Mesenchymal stem cell (in vitro differentiated cells and primary cell): ENCODE results near the gene WBP11.

Experiments used
- DNase-seq: peaks from one replicate; pipeline ENCODE4 v3.0.0-alpha.2; 2013
- H2AFZ ChIP-seq: one replicate; pipeline ENCODE4 v1.6.1; 2013; ENCODE audit warnings: low read depth, mild to moderate bottlenecking, control low read depth, inconsistent platforms, low read length, moderate library complexity
- H2AK5ac ChIP-seq: 2 replicates; pipeline ENCODE4 v1.6.1; 2013; ENCODE audit warnings: low read length, moderate library complexity, mild to moderate bottlenecking, inconsistent platforms; ENCODE audit not compliant: severe bottlenecking
- H2BK120ac ChIP-seq: one replicate; pipeline ENCODE4 v1.6.1; 2013; ENCODE audit warnings: low read depth, mild to moderate bottlenecking, inconsistent platforms, low read length, moderate library complexity
- H2BK12ac ChIP-seq, 2 experiments: one replicate each; pipeline ENCODE4 v1.6.1; 2013; ENCODE audit warnings: inconsistent platforms in 2 of 2, low read length in 2 of 2, mild to moderate bottlenecking in 2 of 2, moderate library complexity in 2 of 2, control low read depth in 1 of 2
- H2BK15ac ChIP-seq: one replicate; pipeline ENCODE4 v1.6.1; 2013; ENCODE audit warnings: mild to moderate bottlenecking, low read depth, inconsistent platforms; ENCODE audit not compliant: poor library complexity, severe bottlenecking
- H2BK5ac ChIP-seq: 2 replicates; pipeline ENCODE4 v1.6.1; 2013; ENCODE audit warnings: low read depth, mild to moderate bottlenecking, low read length, control low read depth, inconsistent platforms; ENCODE audit not compliant: poor library complexity, severe bottlenecking
- H3K14ac ChIP-seq, 2 experiments: one replicate each; pipeline ENCODE4 v1.6.1; 2013; ENCODE audit warnings: inconsistent platforms in 2 of 2, low read length in 2 of 2, control low read depth in 1 of 2, mild to moderate bottlenecking in 1 of 2, moderate library complexity in 1 of 2
- H3K18ac ChIP-seq, 2 experiments: one replicate each; pipeline ENCODE4 v1.6.1; 2013; ENCODE audit warnings: inconsistent platforms in 2 of 2, low read length in 2 of 2, control low read depth in 1 of 2, low read depth in 1 of 2, mild to moderate bottlenecking in 1 of 2
- H3K23ac ChIP-seq, 2 experiments: one replicate each; pipeline ENCODE4 v1.6.1; 2013; ENCODE audit warnings: inconsistent platforms in 2 of 2, low read length in 2 of 2, mild to moderate bottlenecking in 2 of 2, moderate library complexity in 2 of 2, control low read depth in 1 of 2
- H3K27ac ChIP-seq: 2 replicates; pipeline ENCODE4 v1.5.1; 2013; ENCODE audit warnings: mild to moderate bottlenecking, moderate library complexity, low read length, control low read depth, inconsistent platforms; ENCODE audit not compliant: poor library complexity, severe bottlenecking
- H3K27me3 ChIP-seq, 2 experiments: 2 replicates each; pipeline versions ENCODE4 v1.6.1 to v1.7.0; 2013; ENCODE audit warnings: low read length in 2 of 2, mild to moderate bottlenecking in 2 of 2, moderate library complexity in 2 of 2, control low read depth in 1 of 2, inconsistent platforms in 1 of 2; ENCODE audit not compliant: control insufficient read depth in 1 of 2, insufficient read depth in 1 of 2
- H3K36me3 ChIP-seq, 2 experiments: 2 replicates each; pipeline versions ENCODE4 v1.6.1 to v1.7.0; 2013; ENCODE audit warnings: low read length in 2 of 2, control low read depth in 1 of 2, inconsistent platforms in 1 of 2, low read depth in 1 of 2, mild to moderate bottlenecking in 1 of 2; ENCODE audit not compliant: insufficient read depth in 2 of 2, control insufficient read depth in 1 of 2
- H3K4ac ChIP-seq, 2 experiments: one replicate each; pipeline ENCODE4 v1.6.1; 2013; ENCODE audit warnings: inconsistent platforms in 2 of 2, low read length in 2 of 2, mild to moderate bottlenecking in 2 of 2, moderate library complexity in 2 of 2, control low read depth in 1 of 2, low read depth in 1 of 2
- H3K4me1 ChIP-seq: 2 replicates; pipeline ENCODE4 v1.6.1; 2013; ENCODE audit warnings: low read depth, low read length, control low read depth; ENCODE audit not compliant: control insufficient read depth, insufficient read depth
- H3K4me2 ChIP-seq: 2 replicates; pipeline ENCODE4 v1.6.1; 2013; ENCODE audit warnings: low read length, mild to moderate bottlenecking, inconsistent platforms; ENCODE audit not compliant: poor library complexity, severe bottlenecking
- H3K4me3 ChIP-seq, 2 experiments: 2 replicates each; pipeline versions ENCODE4 v1.5.1 to v1.7.0; 2013; ENCODE audit warnings: low read length in 2 of 2, mild to moderate bottlenecking in 2 of 2, control low read depth in 1 of 2, low read depth in 1 of 2; ENCODE audit not compliant: insufficient read depth in 1 of 2
- H3K79me1 ChIP-seq: replicated peaks from 2 replicates; pipeline ENCODE4 v1.6.1; 2013; ENCODE audit warnings: mild to moderate bottlenecking, control low read depth, low read length, inconsistent platforms; ENCODE audit not compliant: poor library complexity, severe bottlenecking
- H3K9ac ChIP-seq: 2 replicates; pipeline ENCODE4 v1.7.0; 2013; ENCODE audit warnings: mild to moderate bottlenecking, low read length, moderate library complexity
- H3K9me3 ChIP-seq: 2 replicates; pipeline ENCODE4 v1.7.0; 2013; ENCODE audit warnings: mild to moderate bottlenecking, low read length; ENCODE audit not compliant: control insufficient read depth
- H4K8ac ChIP-seq: one replicate; pipeline ENCODE4 v1.6.1; 2013; ENCODE audit warnings: inconsistent platforms, mild to moderate bottlenecking, low read length, moderate library complexity
- H4K91ac ChIP-seq: one replicate; pipeline ENCODE4 v1.6.1; 2013; ENCODE audit warnings: mild to moderate bottlenecking, low read length, inconsistent platforms
- WGBS: methylation state at CpG from one replicate; pipeline ENCODE4 v1.1.7; 2013; ENCODE audit warnings: mixed read lengths; 5-methylcytosine and 5-hydroxymethylcytosine counted together

The WBP11 gene

DNA sequence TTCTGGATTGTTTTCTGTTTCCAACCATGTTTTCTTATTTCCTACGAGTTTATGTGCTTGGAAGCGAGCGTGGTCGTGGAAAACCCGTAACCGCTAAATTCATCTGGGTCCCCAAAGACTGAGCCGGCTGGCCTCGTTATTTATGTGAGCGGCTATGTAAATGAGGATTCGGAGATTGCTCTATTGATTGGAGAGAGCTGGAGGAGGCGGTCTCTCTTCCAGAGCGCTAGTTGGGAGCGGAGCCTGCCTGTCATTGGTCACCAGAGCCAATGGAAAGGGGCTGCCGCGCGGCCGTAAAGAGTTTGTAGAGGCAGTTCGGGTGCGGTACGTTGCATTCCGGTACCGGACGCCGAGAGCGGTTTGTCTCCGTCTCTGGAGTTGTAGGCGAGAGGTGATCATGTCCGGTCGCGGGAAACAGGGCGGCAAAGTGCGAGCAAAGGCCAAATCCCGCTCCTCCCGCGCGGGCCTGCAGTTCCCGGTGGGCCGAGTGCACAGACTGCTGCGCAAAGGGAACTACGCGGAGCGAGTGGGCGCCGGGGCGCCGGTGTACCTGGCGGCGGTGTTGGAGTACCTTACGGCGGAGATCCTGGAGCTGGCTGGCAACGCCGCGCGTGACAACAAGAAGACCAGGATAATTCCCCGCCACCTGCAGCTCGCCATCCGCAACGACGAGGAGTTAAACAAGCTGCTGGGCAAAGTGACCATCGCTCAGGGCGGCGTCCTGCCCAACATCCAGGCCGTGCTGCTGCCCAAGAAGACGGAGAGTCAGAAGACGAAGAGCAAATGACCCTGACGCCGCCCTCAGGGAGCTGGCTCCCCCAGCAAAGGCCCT, 29.0 kb downstream of the WBP11 start:
- WGBS: 3% methylated on average over 67 of the region's 67 CpGs
- Histone ChIP-seq H4K8ac (peak overlapping the region; percentile 90), H2AK5ac (no peak overlapping the region), H3K27me3 (no peaks in the 10 kb centered on the region), H3K9ac (peak overlapping the region; percentile 95), H3K79me1 (peaks cover 4% of the 10 kb centered on the region), H3K4me3 (peak overlapping the region; percentile 90 to 95), H3K9me3 (no peaks in the 10 kb centered on the region), H3K4me2 (peak overlapping the region; percentile 86), H2AFZ (peak overlapping the region; percentile 30), H3K4ac (peak overlapping the region; percentile 54 to 86), H3K18ac (peak overlapping the region; percentile 92 to 99), H3K14ac (peak overlapping the region in 1 of 2 experiments; percentile 37), H2BK5ac (peak overlapping the region; percentile 53), H2BK12ac (peak overlapping the region in 1 of 2 experiments; percentile 23), H3K27ac (peak overlapping the region; percentile 87), H4K91ac (peak overlapping the region; percentile 80), H2BK120ac (peak overlapping the region; percentile 71), H3K4me1 (peaks cover 3% of the 10 kb centered on the region), H2BK15ac (peak overlapping the region; percentile 87), H3K36me3 (no peaks in the 10 kb centered on the region), H3K23ac (peak overlapping the region in 1 of 2 experiments; percentile 79)
- DNase-seq: peak; percentile 97

DNA sequence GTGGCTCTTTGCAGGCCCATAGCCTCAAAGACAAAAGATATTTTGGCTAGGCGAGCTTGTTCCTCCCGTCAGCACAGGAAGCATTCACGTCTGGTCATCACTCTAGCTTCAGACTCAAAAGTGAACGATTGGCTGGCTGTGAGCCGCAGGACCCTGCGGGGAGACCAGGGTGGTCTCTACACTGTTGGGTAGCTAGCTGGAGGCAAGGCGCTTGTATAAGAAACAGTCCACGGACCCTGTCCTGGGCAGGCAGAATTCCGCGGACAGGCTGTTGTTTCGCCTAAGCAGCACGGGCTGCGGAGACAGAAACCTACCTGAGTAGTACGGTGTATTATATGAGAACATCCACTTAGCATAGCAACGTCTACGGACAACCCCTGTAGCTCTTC, 29.6 kb downstream of the WBP11 start:
- Histone ChIP-seq H3K18ac (peak overlapping the region in 1 of 2 experiments; percentile 52), H2BK5ac (no peak overlapping the region), H2BK12ac (no peak overlapping the region), H3K9me3 (no peaks in the 10 kb centered on the region), H3K4me1 (peaks cover 6% of the 10 kb centered on the region), H2AFZ (no peak overlapping the region), H4K91ac (no peak overlapping the region), H3K4me2 (no peak overlapping the region), H3K23ac (no peak overlapping the region), H2BK15ac (peak overlapping the region; percentile 1), H3K9ac (peak overlapping the region; percentile 95), H3K14ac (no peak overlapping the region), H2AK5ac (no peak overlapping the region), H3K36me3 (no peaks in the 10 kb centered on the region), H3K27ac (no peak overlapping the region), H3K27me3 (no peaks in the 10 kb centered on the region), H3K4ac (peak overlapping the region in 1 of 2 experiments; percentile 0), H2BK120ac (no peak overlapping the region), H3K79me1 (peaks cover 4% of the 10 kb centered on the region), H4K8ac (peak overlapping the region; percentile 80), H3K4me3 (peak overlapping the region in 1 of 2 experiments; percentile 95)
- DNase-seq: no peak
- WGBS: 74% methylated on average over 16 of the region's 16 CpGs

DNA sequence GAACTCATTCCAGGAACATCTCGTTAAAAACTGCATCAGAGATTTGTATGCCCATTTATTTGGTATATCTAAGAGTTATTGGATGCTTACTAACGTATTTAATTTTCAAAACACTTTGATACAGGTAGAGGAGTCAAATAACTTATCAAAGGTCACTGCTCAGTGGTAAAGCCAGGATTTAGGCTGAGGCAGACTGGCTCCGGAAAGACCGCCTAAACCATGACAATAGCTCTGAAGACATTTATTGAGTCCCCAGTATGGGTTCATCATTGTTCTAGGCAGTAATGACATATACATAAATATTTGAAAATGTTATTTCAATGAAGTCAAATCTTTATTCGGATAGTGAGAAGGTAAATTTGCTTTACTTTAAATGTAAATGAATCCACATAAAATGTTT, 30.3 kb downstream of the WBP11 start:
- no peak overlapping the region for H3K4ac ChIP-seq
- H3K36me3 ChIP-seq: no peaks in the 10 kb centered on the region
- H2BK120ac ChIP-seq: no peak overlapping the region
- no peaks in the 10 kb centered on the region for H3K27me3 ChIP-seq
- H3K9me3 ChIP-seq: no peaks in the 10 kb centered on the region
- H3K18ac ChIP-seq: no peak overlapping the region
- H2BK15ac ChIP-seq: no peak overlapping the region
- H4K91ac ChIP-seq: no peak overlapping the region
- no peak overlapping the region for H3K4me3 ChIP-seq
- no peak overlapping the region for H3K9ac ChIP-seq
- no peak overlapping the region for H2AK5ac ChIP-seq
- no peak overlapping the region for H3K27ac ChIP-seq
- H3K4me2 ChIP-seq: no peak overlapping the region
- H2BK12ac ChIP-seq: no peak overlapping the region
- H2AFZ ChIP-seq: no peak overlapping the region
- no peak overlapping the region for H2BK5ac ChIP-seq
- H4K8ac ChIP-seq: no peak overlapping the region
- peaks cover 4% of the 10 kb centered on the region for H3K79me1 ChIP-seq
- DNase-seq: no peak
- WGBS: 73% methylated on average over 3 of the region's 5 CpGs
- H3K4me1 ChIP-seq: peaks cover 6% of the 10 kb centered on the region
- no peak overlapping the region for H3K23ac ChIP-seq
- no peak overlapping the region for H3K14ac ChIP-seq

DNA sequence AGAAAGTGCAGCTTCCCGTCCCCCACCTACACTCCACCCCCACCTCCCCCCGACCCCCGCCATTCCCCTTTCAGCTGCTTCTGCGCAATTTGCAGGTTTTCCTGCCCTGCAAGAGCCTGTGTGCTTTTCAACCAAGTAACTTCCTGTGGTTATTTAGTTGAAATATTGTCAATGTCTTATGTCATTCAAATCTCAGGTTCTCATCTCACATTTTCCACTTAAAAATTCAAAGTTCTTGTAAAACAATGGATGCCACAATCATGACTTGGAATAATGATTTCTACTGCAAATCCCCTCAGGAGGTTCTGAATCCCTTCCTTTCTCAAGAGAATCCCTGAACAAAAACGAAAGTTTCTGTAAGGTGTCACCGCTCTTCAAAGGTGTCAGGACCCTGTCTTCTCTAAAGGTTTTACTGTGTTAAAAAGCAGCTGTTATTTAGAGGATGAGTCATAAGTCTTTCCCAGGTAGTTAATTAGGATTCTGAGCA, 31.6 kb downstream of the WBP11 start:
- 15% methylated on average over 3 of the region's 6 CpGs for WGBS
- Histone ChIP-seq H2BK120ac (no peak overlapping the region), H3K14ac (no peak overlapping the region)

More for the DNA sequence above, 31.6 kb downstream of the WBP11 start:
- Histone ChIP-seq H3K9me3 (no peaks in the 10 kb centered on the region), H3K9ac (peak overlapping the region; percentile 99), H2BK15ac (no peak overlapping the region), H4K91ac (no peak overlapping the region), H3K23ac (no peak overlapping the region), H3K79me1 (peaks cover 7% of the 10 kb centered on the region), H2BK5ac (no peak overlapping the region), H3K27me3 (no peaks in the 10 kb centered on the region), H3K36me3 (peaks cover 0 to 11% of the 10 kb centered on the region in 2 experiments), H2BK12ac (no peak overlapping the region), H3K4ac (no peak overlapping the region), H3K18ac (no peak overlapping the region), H4K8ac (no peak overlapping the region), H3K27ac (peak overlapping the region; percentile 33), H2AFZ (no peak overlapping the region), H2AK5ac (no peak overlapping the region), H3K4me2 (peak overlapping the region; percentile 92), H3K4me1 (peaks cover 8% of the 10 kb centered on the region), H3K4me3 (no peak overlapping the region)
- DNase-seq: peak; percentile 22
